ENCODE data around the gene HYAL1.

HYAL1 gene

GRCh38 chr3:50251220-50251619, 52.2 kb downstream of the HYAL1 start:
- TF ChIP-seq CTCF (IDR thresholded peaks at IDR 0.05; ENCODE audit: low read length, missing control alignments): no peak
- no peak overlapping the region for H3K4me3 ChIP-seq (replicated peaks; ENCODE audit: low read depth, low read length)
- DNase-seq (ENCODE audit: low read depth): peak; percentile 84

GRCh38 chr3:50250514-50250913, 52.9 kb downstream of the HYAL1 start:
- no peak for TF ChIP-seq CTCF (IDR thresholded peaks at IDR 0.05; ENCODE audit: low read length, missing control alignments)
- no peak for DNase-seq (ENCODE audit: low read depth)
- no peak overlapping the region for H3K4me3 ChIP-seq (replicated peaks; ENCODE audit: low read depth, low read length)

All from fibroblast of pulmonary artery (primary cell).